GM21717 (cell line): ENCODE measurements around the gene DCC.

Source experiments
- ATAC-seq: cut with Tn5 transposase; IDR thresholded peaks from one replicate; pipeline ENCODE4 v1.9.1; 2021; ENCODE audit warnings: mild to moderate bottlenecking, moderate library complexity; ENCODE audit not compliant: unreplicated experiment

DCC gene

DNA sequence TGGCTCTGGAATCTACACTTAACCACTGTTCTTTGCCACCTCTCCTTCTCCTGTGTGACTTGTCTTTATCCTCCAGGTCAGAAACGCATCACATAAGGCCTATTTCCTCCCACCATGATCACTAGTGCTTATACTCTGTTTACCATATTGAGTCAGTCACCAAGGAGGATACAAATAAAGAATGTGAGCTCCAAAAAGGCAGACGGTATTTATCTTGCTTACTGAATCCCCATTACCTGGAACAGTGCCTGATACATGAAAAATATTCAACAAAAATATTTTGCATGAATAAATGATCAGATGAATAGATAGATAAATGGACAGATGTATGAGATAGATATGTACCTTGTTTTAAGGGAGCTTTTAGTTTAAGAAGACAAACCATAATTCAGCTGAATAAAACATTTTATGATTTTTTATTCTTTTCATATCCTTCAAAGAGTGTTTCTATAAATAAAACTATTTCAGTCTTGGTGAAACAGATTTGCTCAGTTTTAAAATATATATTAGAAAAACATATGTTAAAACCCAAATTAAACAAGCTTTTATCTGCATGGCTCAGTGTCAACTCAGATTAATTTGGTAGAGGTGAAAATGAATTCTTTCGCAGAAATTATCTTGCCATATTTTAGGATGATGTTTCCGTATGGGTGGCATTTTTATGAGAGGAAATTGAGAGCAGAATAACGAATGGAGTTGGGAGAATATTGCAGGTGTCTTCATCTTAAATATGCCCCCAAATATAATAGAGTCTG is 799.9 kb downstream of the DCC start:
- no peak for ATAC-seq

DNA sequence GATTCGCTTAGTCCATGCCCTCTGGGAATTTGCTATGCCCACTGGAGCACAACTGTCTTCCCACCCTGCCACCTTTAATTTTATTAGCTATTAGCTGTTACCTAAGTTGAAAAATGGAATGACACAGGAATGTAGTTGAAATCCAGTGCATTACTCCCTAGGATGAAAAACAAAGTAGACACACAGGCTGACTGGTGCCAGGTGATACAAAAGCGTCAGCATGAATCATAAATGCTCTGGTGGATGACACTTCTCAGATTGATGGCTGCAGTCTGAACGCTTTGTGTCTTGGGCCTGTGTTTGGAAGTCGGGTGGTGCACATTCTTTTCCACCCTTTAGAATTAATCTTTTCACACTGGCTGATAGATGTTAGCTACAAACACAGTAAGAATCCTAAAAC is 802.0 kb downstream of the DCC start:
- no peak for ATAC-seq

DNA sequence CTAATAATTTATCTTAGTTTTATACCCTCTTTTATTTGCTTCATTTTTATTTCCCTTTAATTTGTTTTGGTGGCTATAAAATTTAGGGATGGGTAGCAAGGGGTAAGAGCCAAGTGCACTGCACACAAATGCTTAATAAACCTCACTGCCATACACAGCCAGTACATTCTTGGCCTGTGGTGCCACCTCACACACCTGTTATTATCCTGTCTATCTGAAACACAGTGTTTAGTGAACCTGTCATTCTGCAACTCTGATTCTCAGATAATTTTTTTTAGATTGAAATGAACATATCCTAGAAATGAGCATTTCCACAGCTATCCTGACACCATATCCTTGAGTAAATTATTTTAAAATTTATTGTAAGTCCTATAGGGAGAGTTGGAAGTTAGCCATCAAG is 807.5 kb downstream of the DCC start:
- no peak for ATAC-seq

DNA sequence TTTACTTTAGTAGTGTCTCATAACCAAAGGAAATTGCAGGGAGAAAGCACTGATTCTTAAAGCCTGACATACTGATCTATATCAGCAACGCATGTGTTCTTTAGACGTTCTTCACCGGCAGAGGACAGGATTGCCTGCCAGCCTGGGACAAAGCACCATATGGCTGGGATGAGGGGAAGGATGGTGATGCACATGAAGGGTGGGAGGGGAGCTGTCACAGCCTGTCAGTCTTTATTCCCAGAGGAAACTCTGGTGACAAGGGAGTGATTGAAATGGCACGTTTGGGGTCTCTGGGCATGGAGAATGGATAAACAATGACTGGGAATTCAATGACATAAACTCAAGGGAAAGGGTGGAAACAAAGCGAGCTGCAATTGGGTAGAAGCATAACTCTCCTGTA is 808.1 kb downstream of the DCC start:
- ATAC-seq, result no peak

DNA sequence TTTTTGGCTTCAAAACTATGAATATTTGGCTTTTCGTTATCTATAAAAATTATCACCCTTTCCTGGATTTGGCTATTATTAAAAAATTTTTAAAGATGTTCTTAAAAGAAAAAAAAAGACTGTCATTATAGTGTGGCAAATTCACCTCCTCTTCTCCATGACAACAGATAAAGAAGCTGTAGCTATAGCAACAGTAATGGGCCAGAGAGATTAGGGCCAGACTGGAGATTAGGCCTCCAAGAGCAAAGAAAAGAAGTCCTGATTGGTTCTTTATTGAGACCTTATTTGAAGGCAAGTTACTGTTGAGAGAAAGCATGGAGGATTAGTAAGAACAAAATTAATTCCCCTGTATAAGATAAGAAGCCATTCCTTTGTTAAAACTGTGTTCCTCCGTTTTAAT is 812.5 kb downstream of the DCC start:
- ATAC-seq, result no peak

DNA sequence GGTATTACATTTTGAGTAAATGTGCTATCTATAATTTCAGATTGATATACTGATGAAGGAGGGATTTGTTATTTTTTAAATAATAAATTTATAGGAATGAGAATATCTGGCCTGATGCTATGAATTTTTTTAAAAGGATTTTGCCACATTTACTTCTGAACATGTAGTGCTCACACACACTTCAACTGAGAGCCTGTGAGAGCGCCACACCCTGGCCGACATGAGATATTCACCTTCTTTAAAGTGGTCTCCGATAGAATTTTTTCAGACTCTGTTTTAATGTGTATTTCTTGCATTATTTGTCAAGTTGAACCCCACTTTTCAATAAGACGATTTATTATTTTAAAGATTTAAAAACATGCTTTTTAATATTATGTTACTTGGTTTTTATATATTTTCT is 813.3 kb downstream of the DCC start:
- no peak for ATAC-seq

DNA sequence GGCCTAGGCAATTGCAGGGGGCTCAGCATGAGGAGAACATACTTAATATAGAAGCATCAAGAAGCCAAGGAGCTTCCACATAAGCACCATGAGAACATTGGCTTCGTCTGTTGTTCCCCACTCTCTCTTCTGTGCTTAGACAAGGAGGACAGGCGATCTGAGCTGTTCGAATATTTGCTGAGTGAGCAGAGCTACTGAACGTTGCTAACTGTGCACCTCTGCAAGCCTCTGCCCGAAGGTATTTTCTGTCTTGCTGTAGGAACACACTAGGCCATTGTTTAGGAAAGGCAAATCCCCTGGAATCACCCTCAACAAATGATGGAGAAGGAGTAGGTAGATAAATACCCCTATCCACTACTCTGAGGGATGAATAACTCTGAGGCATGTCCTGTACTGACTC is 813.8 kb downstream of the DCC start:
- ATAC-seq, result no peak

DNA sequence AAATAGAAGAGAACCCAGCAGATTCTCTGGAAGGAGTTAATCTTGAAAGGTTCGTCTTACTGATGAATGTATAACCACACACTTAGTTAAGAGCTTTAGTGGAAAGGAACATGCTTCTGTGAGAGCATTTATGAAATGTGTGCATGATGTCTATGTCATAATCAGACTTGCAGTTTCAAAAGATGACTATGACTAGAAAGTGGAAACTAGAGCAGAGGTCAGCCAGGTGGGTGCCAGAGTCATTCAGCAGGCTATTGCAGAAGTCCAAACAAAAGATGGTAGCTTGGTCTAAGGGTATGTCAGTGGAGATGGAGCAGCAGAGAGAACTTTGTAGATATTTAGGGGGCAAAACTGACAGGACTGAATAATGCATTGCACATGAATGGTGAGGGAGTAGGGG is 825.8 kb downstream of the DCC start:
- ATAC-seq, result peak; percentile 61

DNA sequence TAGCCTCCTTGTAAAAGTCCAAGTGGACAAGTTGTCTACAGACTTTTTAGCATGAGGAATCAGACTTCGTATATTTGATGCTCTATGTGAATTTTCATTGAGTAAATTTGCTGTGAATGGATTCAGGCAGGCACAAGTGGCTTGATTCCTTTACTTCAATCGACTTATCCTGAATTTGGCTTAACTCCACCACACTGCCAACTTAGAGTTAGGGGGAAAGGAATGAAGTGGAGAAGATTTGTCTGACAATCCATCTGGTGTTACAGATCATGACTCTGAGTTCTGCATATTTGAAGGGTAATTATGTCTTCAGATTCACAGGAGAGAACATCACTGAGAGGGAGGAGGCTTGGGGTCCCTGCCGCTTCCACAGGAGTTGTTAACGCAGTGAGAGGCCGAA is 829.3 kb downstream of the DCC start:
- no peak for ATAC-seq

DNA sequence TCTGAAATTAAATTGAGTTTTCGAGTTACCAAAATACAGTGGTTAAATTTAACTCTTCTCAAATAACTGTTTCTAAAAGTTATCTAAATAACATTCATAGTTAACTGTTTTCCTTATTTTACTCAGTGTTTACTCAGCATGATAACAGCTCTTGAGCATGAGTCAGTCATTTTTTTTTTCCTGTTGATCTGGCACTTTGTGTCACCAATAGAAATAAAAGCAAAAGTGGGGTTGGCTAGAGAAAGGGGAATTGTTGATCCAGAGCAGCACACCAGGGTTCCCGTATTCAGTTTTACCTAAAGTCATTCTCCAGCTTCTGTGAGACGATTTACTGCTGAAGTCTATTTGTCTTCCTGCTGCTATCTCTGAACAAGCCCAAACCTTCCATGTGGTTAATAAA is 851.6 kb downstream of the DCC start:
- ATAC-seq, result no peak

DNA sequence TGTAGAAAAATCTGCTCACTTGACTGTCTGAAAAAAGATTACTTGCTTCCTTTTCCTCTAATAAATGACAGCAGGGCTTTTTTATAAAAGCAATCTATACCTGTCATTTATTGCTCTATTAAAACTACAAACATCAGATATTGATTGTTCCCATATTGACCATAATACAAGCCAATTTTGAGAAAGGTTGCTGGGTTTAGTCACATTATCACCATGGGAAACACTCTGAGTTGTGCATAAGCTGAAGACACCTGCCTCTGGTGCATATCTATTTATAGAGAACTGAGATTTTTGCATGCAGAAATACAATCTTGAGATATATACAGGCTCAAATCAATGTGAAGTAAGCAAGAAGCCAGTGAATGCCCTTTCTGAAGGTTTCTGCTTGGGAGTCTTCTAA is 853.9 kb downstream of the DCC start:
- no peak for ATAC-seq

DNA sequence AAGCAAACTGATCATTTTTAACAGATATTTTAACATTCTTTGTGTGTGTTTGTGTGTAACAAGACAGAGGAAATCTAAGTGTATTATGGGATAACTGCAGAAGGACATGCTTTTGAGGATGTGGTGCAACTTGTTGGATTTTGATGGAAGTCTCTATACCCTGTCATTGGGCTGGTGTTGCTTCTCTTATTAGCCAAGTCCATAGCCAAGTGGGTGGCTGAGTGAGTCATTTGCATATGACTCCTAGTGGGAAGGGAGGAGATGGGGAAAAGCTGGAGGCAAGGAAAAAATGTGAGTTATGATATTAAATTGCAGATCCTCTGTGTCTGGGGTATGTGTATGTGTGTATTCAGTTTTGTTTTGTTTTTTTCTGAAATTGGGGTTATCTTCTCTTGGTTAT is 879.9 kb downstream of the DCC start:
- no peak for ATAC-seq

DNA sequence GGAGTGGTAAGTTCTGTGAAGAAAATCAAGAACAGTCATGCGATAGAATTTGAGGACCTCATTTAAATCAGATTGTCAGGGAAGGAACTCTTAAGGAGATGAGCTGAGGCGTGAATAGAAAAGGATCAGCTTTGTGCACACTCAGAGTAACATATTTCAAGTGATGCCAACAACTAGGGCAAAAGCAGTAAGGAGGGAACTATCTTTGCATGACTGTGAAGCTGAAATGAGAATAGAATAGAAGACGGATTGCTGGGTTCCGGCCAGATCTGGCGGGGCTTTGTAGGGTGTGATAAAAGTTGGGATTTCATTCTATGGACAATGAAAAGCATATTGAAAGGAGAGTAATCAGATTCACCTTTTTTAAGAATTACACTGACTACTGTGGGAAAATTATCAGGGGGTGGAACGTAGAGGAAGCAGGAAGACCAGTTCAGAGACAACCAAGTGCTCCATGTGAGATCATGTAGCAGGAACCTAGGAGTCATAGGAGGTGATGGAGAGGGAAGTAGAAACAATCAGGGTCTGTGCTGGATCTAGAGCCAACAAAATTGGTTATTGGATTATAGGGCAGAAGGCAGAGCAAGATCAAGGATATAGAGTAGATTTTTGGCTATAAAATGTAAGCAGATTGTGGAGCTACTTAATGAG is 884.3 kb downstream of the DCC start:
- ATAC-seq, result no peak

DNA sequence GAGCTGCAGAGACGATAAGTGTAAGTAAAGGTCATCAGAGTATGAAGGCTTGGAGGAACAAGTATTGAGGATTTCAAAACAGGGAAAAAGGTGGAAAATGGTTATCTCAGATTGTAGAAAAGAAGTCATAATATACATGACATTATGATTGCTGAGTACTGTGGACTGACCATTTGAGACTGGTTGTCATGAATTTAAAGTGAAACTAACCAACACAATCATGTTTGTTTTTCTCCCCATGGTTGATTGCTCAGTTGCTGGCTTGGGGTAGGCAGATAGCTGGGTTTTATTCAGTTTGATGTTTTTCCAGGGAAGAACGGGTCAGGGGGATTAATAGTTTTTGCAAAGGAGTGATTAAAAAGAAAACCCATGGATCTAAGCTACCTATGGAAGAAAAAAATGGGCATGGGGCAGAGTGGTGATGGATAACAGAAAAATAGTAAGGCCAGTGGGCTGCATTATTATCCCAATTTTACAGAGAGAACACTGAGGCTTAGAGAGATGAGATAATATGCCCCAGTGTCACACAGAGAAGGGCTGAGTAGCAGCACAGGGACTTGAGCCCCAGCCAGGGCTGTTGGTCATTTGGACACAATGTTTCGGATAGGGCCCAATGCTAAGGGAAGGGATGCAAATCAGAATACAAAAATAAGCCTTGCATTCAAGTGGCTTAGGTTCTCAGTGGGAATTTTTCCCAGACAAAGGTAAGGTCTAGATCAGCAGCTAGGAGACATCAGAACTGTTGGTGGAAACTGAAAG is 885.7 kb downstream of the DCC start:
- ATAC-seq, result no peak

DNA sequence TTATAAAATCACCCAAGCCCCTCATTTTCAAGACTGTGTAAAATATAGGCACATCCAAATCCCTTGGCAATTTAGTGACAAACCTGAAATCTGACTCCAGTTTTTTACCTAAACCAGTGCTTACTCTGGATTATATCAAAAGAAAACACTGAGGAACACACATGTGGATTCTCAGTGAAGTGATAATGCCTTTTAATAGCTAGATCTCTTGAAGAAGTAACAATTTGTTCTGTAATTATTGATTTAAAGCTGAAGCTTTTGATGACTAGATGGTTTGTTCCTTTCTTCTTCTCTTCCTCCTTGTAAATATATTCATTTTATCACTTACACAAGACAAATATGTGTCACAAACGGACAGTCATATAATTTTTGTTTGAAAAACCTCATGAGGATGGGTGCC is 894.6 kb downstream of the DCC start:
- no peak for ATAC-seq

DNA sequence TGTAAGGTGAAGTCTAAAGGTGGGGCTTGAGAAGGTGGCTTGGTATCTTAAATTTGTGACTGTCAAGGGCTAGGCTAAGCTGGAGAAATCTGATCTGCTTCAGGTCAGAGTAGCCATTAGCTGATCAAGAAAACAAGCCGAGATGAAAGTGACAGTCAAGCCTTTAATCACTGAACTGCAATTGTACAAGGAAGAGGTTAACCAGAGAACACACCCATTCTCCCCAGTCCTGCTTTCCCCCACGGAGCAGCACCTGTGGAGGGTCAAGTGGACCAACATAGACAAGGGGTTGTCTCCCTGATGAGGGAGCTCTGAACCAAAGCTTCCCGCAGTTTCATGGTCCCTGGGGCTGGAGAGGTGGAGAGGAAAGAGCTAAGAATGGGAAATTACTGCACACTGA is 901.2 kb downstream of the DCC start:
- no peak for ATAC-seq

DNA sequence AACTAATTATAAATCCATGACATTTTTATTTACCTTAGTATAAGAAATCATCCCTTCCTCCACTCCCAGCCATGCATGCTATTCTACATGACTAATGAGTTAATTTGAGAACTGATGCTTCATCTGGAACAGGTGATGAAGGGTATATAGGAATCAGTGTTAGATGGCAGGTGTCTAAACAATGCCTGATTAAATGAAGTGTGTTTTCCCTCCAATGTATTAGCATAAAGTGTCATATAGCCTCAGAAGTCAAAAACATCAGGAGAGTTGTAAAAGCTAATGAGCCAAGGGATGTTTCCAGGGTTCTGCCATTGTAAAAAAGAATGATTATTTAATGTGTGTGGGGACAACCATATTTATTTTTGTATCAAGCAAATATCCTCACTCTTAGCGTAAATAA is 913.8 kb downstream of the DCC start:
- ATAC-seq, result no peak

DNA sequence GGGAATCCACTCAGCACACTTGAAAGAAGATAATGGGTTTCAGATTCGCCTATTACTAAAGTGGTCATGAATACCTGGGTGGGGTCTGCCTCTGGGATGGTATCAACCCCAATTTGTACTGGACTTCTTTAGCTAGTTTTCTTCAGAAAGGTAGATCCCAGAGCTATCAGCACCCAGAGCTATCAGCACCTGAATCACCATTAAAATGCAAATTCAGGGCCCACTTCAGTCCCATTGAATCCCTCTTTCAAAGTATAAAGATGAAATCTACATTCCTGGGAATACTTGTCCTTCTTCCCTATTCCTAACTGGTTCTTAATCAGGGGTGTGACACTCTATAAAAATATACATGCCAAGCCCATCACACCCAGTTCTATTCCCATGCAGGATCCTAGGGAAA is 914.3 kb downstream of the DCC start:
- ATAC-seq, result no peak

DNA sequence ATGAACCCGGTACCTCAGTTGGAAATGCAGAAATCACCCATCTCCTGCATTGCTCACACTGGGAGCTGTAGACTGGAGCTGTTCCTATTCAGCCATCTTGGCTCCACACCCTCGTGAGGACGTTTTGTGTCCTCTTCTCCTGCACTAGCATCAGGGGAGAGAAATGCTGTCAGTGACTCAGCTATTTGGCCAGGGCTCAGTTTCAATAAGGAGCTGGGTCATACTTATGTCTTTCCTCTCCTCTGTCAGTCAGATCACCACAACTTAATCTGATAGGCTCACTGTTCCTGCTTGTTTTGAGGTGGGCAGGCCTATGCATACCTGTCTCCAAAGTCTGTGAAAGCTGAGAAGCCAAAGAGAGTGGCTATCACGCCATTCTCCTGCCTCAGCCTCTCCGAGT is 921.2 kb downstream of the DCC start:
- ATAC-seq, result no peak

DNA sequence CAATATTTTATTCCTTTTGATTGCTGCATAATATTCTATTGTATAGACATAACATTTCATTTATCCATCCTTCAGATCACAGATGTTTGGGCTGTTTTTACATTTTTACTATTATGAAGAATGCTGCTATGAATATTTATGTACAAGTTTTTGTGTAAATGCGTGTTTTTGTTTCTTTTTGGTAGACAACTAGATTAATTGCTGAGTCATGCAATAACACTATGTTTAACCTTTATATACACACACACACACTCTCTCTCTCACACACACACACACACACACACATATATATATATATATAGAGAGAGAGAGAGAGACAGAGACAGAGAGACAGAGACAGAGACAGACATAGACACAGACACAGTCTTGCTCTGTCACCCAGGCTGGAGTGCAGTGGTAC is 926.9 kb downstream of the DCC start:
- no peak for ATAC-seq

DNA sequence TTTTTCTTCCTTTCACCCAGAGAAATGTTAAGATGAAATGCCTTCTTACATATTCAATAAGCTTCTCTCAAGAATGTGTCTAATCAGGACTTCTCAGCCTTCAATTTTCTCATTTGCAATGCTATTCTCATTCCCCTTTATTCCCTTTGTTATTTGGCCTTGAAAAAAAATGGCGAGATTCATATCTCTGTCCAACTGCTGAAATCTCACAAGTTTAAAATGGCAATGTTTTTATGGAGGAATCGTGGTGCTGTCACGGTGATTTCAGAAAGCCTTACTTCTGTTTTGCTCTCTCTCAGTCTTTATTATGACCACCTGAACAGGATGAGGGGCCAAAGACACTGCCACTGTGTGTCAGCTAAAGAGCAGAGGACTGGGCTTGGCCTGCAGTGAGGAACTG is 928.5 kb downstream of the DCC start:
- no peak for ATAC-seq

DNA sequence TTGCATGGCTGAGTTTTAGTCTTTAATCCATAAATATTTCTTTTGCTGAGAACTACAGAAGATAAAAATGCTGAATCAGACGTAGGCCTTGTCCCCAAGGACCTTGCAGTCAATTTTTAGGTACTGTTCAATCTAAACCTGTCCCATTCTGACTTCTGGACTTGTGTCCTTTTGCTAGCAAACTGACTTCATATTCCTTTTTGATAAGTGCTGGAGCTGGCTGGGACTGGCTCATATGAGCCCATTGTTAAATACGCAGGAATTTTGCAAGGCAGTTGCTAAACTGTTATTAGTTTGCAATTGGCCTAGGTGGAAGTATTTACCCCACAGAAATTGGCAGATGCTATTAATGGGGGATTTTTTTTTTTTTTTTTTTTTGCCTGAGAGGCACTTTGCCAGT is 941.4 kb downstream of the DCC start:
- no peak for ATAC-seq
